HG03108 (cell line): ENCODE results near the gene SOCS7.

Source experiments
- ATAC-seq: cut with Tn5 transposase; IDR thresholded peaks from one replicate; pipeline ENCODE4 v1.9.1; 2021; ENCODE audit warnings: moderate library complexity; ENCODE audit not compliant: unreplicated experiment

SOCS7 gene

GRCh38 chr17:38361694-38362465, 10.2 kb downstream of the SOCS7 start:
- ATAC-seq: no peak

DNA sequence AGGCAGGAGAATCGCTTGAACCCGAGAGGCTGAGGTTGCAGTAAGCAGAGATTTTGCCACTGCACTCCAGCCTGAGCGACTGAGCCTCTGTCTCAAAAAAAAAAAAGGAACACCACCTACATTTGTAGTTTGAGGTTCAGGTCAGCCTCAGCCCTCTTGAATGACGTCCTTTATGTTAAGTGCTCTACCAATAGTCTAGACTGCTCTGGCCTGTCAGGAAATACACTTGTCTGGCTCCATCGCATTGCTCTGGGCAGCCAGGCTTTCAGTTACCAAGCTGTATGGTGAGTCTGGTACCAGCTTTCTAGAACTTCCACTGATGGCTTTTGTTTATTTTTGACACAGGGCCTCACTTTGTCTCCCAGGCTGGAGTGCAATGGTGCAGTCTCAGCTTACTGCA, 11.4 kb downstream of the SOCS7 start:
- no peak for ATAC-seq

GRCh38 chr17:38364741-38365140, 13.1 kb downstream of the SOCS7 start:
- ATAC-seq: no peak

GRCh38 chr17:38369124-38369886, 17.7 kb downstream of the SOCS7 start:
- no peak for ATAC-seq

DNA sequence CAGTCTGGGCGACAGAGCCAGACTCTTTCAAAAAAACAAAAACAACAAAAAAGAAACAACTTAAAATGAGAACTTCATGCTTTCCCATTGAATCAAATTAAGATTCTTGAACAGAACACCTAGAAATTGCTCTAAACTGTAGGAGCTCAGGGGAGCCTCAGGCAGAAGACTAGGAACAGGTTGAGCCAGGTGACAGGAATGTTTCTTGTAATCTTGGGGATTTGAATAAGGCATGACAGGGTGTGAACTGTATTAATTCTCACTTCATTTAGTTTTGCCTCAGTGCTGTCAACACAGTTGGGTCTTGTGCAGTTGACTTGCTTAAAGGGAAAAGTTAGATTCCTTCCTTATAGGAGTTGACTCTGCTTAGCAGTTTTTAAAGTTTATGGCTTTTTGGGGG, 27.8 kb downstream of the SOCS7 start:
- ATAC-seq: no peak

GRCh38 chr17:38395090-38395489, 43.4 kb downstream of the SOCS7 start:
- ATAC-seq: no peak

- no peak for ATAC-seq
These were observed 45.6 kb downstream of the SOCS7 start for GRCh38 chr17:38397227-38397626.

GRCh38 chr17:38400286-38400685, 48.6 kb downstream of the SOCS7 start:
- ATAC-seq: no peak

DNA sequence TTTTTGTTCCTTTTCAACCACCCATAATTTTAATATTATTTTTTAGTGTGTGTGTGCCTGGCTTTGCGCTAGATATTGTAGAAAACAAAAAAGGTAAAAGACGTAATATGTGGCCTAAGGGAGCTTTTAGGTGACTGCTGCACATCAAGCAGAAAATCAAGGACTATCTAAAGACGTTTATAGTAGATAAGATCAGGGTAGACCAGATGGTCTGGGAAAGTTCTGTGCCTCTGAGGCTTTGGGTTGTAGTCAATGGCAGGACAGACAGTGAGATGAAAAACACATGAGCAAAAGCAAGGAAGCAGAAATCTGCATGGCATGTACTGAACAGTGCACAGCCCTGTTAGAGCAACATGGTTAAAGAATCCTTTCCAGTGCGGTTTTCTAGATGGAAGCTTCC, 49.8 kb downstream of the SOCS7 start:
- ATAC-seq: no peak

GRCh38 chr17:38402897-38403296, 51.3 kb downstream of the SOCS7 start:
- ATAC-seq: no peak

DNA sequence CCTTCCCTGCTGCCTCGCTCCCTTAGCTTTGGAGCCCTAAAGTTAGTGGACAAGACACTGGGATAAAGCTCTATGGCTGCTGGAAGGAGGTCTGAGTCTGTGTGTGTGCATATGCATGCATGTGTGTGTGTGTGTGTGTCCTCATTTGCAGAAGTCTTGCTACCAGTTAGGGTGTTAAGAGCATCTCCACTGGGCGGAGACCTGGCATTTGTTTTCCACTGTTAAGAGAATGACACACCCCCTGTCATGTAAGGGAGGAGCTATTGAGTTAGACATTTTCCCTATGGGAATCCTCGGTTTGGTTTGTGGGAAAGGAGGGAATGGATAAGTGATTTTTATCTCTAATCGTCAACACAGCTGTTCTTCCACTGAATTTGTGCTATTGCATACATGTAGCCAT, 51.8 kb downstream of the SOCS7 start:
- ATAC-seq: no peak

GRCh38 chr17:38404174-38404943, 52.7 kb downstream of the SOCS7 start:
- no peak for ATAC-seq

- ATAC-seq: no peak
These were observed 54.0 kb downstream of the SOCS7 start for GRCh38 chr17:38405654-38406053.

GRCh38 chr17:38410201-38410600, 58.6 kb downstream of the SOCS7 start:
- no peak for ATAC-seq

DNA sequence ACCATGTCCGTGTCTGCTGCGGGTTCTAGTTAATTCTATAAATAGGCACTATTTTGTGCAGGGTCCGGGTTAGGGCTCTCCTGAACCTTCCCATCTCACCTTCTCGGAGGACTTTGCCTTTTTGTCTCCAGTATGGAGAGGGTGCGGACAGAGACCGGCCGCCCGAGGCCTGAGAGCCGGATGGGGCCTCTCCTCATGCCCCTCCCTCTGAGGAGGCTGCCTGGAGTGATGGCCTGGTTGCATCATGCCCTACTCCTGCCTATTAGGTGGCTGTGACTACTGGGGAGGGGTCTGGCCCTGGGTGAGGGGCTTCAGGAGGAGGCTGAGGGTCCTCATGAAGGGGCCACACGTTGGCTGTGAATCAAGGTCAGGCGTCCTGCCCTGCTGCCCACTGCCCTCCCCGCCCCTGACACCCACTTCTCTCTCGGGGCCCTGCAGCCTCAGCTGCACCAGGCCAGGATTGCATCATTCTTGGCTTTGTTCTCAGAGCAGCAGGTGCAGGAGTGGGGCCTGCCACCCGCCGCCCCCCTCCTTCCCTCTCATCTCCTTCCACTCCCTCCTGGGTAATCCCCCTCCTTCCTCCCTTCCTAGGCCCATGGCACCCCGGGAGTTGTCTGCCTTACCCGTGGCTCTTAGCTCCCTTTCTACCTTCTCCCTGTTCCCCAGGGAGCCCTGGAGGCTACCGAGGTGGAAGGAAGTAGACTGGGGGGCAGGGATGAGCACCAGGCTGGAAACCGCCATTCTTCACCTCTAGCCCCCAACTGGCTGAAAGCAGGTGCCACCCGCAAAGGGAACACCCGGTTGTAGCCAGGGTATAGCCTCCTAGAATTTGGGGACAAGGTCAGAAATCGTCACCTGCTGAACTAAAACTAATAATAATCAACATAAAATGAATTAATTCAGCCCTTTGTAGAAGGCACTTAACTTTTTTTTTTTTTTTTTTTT, 63.9 kb downstream of the SOCS7 start:
- no peak for ATAC-seq

DNA sequence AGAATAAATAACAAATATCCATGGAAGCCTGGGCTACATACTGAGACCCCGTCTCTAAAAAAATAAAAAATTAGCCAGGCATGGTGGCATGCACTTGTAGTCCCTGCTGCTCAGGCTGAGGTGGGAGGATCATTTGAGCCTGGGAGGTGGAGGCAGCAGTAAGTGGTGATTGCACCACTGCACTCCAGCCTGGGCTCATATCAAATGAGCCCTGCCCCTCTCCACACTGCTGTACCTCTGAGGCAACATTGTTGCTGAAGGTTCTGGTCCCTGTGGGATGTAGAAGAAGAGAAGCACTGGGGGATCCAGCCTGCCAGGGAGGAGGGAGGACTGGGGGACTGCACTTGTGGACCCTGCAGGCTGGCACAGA, 65.2 kb downstream of the SOCS7 start:
- ATAC-seq: no peak

GRCh38 chr17:38417210-38417951, 65.7 kb downstream of the SOCS7 start:
- ATAC-seq: no peak

DNA sequence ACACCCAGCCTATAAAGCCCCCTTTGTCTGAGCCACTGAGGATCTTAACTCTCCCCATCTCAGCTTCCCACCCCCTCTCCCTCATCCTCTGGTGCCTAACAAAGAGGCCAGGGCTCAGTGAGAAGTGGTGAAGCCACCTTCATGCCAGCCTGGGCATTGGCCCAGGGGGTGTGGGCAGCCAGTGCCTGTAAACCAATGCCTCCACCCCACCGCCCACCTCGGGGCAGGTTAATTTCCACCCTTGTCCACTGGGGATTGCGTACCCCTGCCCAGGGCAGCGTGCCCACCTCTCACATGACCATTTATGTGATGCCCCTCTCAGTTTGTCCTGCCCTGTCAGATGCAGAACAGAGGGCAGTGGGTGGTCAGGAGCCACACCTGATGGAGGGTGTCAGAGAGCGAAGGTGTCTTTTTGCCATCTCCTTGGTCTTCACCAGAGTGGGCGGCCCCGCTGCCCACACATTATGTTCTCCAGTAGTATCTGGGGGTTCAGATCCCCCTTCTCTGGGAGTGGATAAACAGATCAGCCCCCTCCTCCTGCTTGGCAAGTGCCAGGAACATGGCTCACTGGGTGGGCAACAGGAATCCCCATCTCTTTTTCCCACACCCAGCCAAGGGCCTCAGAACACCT, 66.5 kb downstream of the SOCS7 start:
- ATAC-seq: no peak

DNA sequence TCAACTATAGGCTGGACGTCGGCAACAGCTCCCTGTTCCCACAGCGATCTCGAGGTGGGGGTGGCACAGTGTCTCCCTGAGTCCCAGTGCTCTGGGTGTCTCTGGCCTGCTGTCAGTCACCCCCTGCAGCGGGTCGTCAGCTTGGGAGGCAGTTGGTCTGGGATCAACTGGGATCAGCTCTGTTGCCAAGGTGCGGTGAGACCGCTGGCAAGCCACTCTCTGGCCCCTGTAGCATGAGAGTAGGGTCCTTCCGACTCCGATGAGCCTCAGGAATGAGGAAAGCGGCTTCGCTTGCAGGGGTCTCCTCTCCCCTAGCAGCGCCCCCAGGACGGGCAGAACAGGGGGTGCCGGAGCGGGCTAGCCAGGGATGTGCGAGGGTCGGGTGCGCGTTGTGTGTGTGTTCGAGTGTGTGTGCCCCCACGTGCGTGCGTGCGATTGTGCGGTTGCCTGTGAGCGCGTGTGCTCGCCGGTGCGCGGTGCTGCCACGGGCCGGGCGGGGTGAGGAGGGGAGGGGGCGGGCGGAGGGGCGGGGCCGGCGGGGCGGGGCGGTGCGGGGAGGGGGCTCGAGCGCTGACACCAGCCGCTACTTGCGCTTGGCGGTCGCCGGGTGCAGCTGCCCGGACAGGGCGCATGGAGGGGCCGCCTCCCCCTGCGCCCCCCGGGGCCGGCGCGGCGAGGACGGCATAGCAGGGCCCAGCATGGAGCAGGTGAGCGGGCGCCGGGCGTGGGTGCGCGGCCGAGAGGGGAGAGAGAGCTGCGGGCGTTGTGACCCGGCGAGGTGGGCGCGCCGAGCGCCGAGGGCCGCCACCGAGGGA, 67.3 kb downstream of the SOCS7 start:
- no peak for ATAC-seq
